NCI-H2227 (cell line): ENCODE measurements around the gene CALHM2.
"Not testable (repeated sequence)": the region's sequence is repeated elsewhere in the genome, so short reads cannot be mapped to it uniquely, and the experiment has no call there.

Experiments
- DNase-seq: peaks from one replicate; lab custom pipeline; 2025; ENCODE audit not compliant: unreplicated experiment; lab: John Stamatoyannopoulos, UW

CALHM2 gene

DNA sequence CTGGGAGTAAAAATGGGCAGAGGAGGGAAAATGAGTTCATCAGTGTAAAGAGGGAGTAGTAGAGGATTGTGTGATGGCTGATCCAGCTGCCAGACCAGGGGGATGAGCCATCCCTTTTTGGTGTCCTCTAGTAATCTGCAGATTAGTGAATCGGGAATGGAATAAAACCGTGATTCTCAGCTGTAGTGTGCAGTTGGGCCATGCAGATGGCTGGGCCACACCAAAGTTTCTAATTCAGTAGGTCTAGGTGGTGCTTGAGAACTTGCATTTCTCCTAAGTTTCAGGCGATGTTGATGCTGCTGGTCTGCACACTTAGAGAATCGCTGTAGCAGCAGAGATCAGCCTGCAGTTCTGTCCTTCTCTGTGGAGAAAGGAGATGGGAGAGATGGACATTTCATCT is 33.1 kb downstream of the CALHM2 start:
- no peak for DNase-seq

- no peak for DNase-seq
Measured at GRCh38 chr10:103417601-103418000, 34.6 kb downstream of the CALHM2 start.

GRCh38 chr10:103417148-103417469 is 35.1 kb downstream of the CALHM2 start:
- DNase-seq, result not testable (repeated sequence)

- DNase-seq, result peak; percentile 55
Measured at GRCh38 chr10:103416436-103417147, 35.6 kb downstream of the CALHM2 start.

GRCh38 chr10:103415581-103415980 is 36.6 kb downstream of the CALHM2 start:
- no peak for DNase-seq

- no peak for DNase-seq
Measured at GRCh38 chr10:103413564-103413963, 38.6 kb downstream of the CALHM2 start.

DNA sequence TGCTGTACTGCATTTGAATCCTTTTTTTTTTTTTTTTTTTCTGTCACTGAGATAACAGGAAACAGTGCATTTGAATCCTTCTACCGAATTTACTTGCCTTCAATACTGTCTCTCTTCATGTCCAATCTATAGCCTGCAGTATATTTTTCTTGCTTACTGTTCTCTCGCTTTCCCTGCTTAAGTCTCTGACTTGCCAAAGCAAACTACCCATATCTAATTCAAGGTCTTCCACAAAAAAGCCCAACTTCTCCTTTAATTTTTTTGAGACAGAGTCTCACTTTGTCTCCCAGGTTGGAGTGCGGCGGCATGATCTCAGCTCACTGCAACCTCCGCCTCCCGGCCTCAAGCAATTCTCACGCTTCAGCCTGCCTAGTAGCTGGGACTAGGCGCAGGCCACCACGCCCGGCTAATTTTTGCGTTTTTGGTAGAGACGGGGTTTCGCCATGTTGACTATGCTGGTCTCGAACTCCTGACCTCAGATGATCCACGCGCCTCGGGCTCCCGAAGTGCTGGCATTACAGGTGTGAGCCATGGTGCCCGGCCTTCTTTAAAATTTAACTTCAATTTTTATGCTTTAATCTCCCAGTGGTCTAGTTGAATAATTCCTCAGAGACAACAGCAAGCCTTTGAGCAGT is 54.9 kb downstream of the CALHM2 start:
- DNase-seq, result peak; percentile 5

DNA sequence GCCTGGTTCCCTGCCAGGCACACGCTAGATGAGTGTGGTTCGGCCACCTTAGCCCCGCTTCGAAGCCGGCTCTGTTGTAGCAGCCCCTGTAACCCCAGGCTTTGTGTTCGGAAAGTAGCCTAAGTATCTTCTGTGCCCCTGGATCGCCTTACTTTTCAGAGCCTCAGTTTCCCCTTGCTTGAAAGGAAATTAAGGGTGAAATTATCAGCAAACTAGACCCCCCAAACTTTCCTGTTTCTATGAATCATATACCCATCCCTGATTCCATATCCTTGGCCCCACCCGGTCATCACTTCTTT is 55.4 kb downstream of the CALHM2 start:
- no peak for DNase-seq
